Panc1 (cell line): ENCODE results near the gene CDC25B. TPM values are rescaled to one million over a fixed set of nuclear protein-coding genes. Genes with fewer than 3 reads are reported as not detected.

Experiments
- ATAC-seq: fragments of 200-7000 bp; cut with Tn5 transposase; 2 replicates; pipeline ENCODE4 v1.9.1; 2020; ENCODE audit warnings: mild to moderate bottlenecking, moderate library complexity
- BruUV-seq: library from RNA; stranded (reverse); fragments of 400-500 nt; replicated peaks from 2 replicates; lab custom pipeline; 2021; lab: Mats Ljungman, UMichigan
- CTCF ChIA-PET: fragments of 300-600 bp; sonication (Branson Sonifier 250); formaldehyde crosslinking; loops from one replicate; lab custom pipeline; 2022; ENCODE audit warnings: antibody characterized with exemption; lab: Charles Lee
- POLR2A ChIA-PET: fragments of 300-600 bp; sonication (Branson Sonifier 250); formaldehyde crosslinking; loops from one replicate; lab custom pipeline; 2022; ENCODE audit warnings: antibody characterized with exemption; lab: Charles Lee
- DNase-seq: peaks from one replicate; pipeline ENCODE4 v3.0.0-alpha.2; 2010; ENCODE audit warnings: low read depth, low spot score
- H3K27ac ChIP-seq: 2 replicates; pipeline ENCODE4 v1.5.1; 2011; ENCODE audit warnings: mild to moderate bottlenecking, low read length, inconsistent platforms
- H3K27me3 ChIP-seq: fragments of 200-500 bp; sonication (Bioruptor generic); 2 replicates; pipeline ENCODE4 v1.6.0; 2014; ENCODE audit warnings: low read length, inconsistent platforms; ENCODE audit not compliant: control insufficient read depth, insufficient read depth
- H3K36me3 ChIP-seq: fragments of 200-500 bp; sonication (Bioruptor generic); 2 replicates; pipeline ENCODE4 v1.5.1; 2014; ENCODE audit warnings: inconsistent platforms, mild to moderate bottlenecking, low read length, moderate library complexity; ENCODE audit not compliant: control insufficient read depth, insufficient read depth
- H3K4me1 ChIP-seq: 2 replicates; pipeline ENCODE4 v1.5.1; 2011; ENCODE audit warnings: inconsistent platforms, mild to moderate bottlenecking, low read length, moderate library complexity; ENCODE audit not compliant: control insufficient read depth, insufficient read depth
- H3K4me3 ChIP-seq, 2 experiments: 2 replicates each; pipeline ENCODE4 v1.5.1; 2011 to 2012; ENCODE audit warnings: low read depth in 2 of 2, low read length in 2 of 2, mild to moderate bottlenecking in 2 of 2, inconsistent platforms in 1 of 2, moderate library complexity in 1 of 2
- H3K9me3 ChIP-seq: fragments of 200-500 bp; sonication (Bioruptor generic); 2 replicates; pipeline ENCODE4 v1.5.1; 2014; ENCODE audit warnings: low read depth, mild to moderate bottlenecking, inconsistent platforms, low read length, moderate library complexity; ENCODE audit not compliant: control insufficient read depth, insufficient read depth
- POLR2AphosphoS5 ChIP-seq: IDR thresholded peaks from 2 replicates; pipeline ENCODE4 v1.6.1; 2012; ENCODE audit warnings: mild to moderate bottlenecking, low read depth, low read length, moderate library complexity
- SIN3A ChIP-seq: IDR thresholded peaks from 2 replicates; pipeline ENCODE4 v1.6.1; 2012; ENCODE audit warnings: low read depth, mild to moderate bottlenecking, low read length, moderate library complexity, borderline replicate concordance; ENCODE audit not compliant: insufficient read depth
- TCF7L2 ChIP-seq: IDR thresholded peaks from 2 replicates; pipeline ENCODE4 v1.6.1; 2011; ENCODE audit warnings: mild to moderate bottlenecking, low read depth, low read length, inconsistent platforms
- in situ Hi-C: cut with HindIII; loops from 2 replicates; pipeline ENCODE4 v1.10.0; 2016; ENCODE audit warnings: low sequenced_read_pairs, low pct_unique_long_range_greater_than_20kb
- intact Hi-C: fragments of 100-400 bp; cut with micrococcal nuclease; formaldehyde crosslinking; loops from one replicate; pipeline ENCODE4 v1.10.0; 2022; ENCODE audit not compliant: unreplicated experiment
- total RNA-seq: library from RNA; stranded (reverse); gene quantifications from one replicate; pipeline ENCODE4 v1.2.1, GENCODE V29; 2021; ENCODE audit not compliant: unreplicated experiment
- TF ChIP-seq, protein P1 (sequence below), 2 experiments: IDR thresholded peaks; 2 replicates each; pipeline ENCODE4 v1.6.1; 2011 to 2012; ENCODE audit warnings: low read depth in 2 of 2, control low read depth in 1 of 2, low read length in 1 of 2, mild to moderate bottlenecking in 1 of 2, moderate library complexity in 1 of 2; ENCODE audit not compliant: insufficient read depth in 1 of 2
- TF ChIP-seq, protein P2 (sequence below): fragments of 450-650 bp; IDR thresholded peaks from 2 replicates; pipeline ENCODE4 v1.5.1; 2017; ENCODE audit warnings: mild to moderate bottlenecking

CDC25B gene
- total RNA-seq, 1 experiment from 2014 or later: 170 TPM

DNA sequence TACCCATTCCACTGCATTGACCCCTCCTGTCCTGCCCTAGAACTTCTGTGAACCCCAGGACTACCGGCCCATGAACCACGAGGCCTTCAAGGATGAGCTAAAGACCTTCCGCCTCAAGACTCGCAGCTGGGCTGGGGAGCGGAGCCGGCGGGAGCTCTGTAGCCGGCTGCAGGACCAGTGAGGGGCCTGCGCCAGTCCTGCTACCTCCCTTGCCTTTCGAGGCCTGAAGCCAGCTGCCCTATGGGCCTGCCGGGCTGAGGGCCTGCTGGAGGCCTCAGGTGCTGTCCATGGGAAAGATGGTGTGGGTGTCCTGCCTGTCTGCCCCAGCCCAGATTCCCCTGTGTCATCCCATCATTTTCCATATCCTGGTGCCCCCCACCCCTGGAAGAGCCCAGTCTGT lies 8.7 kb downstream of the CDC25B start:
- intact Hi-C loops: no loop called here
- TF ChIP-seq, protein P1, sequence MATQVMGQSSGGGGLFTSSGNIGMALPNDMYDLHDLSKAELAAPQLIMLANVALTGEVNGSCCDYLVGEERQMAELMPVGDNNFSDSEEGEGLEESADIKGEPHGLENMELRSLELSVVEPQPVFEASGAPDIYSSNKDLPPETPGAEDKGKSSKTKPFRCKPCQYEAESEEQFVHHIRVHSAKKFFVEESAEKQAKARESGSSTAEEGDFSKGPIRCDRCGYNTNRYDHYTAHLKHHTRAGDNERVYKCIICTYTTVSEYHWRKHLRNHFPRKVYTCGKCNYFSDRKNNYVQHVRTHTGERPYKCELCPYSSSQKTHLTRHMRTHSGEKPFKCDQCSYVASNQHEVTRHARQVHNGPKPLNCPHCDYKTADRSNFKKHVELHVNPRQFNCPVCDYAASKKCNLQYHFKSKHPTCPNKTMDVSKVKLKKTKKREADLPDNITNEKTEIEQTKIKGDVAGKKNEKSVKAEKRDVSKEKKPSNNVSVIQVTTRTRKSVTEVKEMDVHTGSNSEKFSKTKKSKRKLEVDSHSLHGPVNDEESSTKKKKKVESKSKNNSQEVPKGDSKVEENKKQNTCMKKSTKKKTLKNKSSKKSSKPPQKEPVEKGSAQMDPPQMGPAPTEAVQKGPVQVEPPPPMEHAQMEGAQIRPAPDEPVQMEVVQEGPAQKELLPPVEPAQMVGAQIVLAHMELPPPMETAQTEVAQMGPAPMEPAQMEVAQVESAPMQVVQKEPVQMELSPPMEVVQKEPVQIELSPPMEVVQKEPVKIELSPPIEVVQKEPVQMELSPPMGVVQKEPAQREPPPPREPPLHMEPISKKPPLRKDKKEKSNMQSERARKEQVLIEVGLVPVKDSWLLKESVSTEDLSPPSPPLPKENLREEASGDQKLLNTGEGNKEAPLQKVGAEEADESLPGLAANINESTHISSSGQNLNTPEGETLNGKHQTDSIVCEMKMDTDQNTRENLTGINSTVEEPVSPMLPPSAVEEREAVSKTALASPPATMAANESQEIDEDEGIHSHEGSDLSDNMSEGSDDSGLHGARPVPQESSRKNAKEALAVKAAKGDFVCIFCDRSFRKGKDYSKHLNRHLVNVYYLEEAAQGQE (IDR thresholded peaks at IDR 0.05; ENCODE audit: insufficient read depth in 1 of 2, low read depth in 2 of 2, low read length in 1 of 2): no peak
- TF ChIP-seq POLR2AphosphoS5 (no peak), SIN3A (no peak), TCF7L2 (no peak)
- TF ChIP-seq, protein P2, sequence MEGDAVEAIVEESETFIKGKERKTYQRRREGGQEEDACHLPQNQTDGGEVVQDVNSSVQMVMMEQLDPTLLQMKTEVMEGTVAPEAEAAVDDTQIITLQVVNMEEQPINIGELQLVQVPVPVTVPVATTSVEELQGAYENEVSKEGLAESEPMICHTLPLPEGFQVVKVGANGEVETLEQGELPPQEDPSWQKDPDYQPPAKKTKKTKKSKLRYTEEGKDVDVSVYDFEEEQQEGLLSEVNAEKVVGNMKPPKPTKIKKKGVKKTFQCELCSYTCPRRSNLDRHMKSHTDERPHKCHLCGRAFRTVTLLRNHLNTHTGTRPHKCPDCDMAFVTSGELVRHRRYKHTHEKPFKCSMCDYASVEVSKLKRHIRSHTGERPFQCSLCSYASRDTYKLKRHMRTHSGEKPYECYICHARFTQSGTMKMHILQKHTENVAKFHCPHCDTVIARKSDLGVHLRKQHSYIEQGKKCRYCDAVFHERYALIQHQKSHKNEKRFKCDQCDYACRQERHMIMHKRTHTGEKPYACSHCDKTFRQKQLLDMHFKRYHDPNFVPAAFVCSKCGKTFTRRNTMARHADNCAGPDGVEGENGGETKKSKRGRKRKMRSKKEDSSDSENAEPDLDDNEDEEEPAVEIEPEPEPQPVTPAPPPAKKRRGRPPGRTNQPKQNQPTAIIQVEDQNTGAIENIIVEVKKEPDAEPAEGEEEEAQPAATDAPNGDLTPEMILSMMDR: no peak
- H3K27me3 ChIP-seq: no peaks in the 10 kb centered on the region
- H3K4me3 ChIP-seq: no peak overlapping the region
- CTCF ChIA-PET: no interaction called here
- in situ Hi-C loops: no loop called here
- no TSS peak for BruUV-seq
- peaks cover 38% of the 10 kb centered on the region for H3K4me1 ChIP-seq
- H3K9me3 ChIP-seq: no peaks in the 10 kb centered on the region
- DNase-seq (no peak), ATAC-seq (no peak)
- no peaks in the 10 kb centered on the region for H3K36me3 ChIP-seq
- peak overlapping the region; percentile 100 for H3K27ac ChIP-seq
- POLR2A ChIA-PET: no interaction called here

DNA sequence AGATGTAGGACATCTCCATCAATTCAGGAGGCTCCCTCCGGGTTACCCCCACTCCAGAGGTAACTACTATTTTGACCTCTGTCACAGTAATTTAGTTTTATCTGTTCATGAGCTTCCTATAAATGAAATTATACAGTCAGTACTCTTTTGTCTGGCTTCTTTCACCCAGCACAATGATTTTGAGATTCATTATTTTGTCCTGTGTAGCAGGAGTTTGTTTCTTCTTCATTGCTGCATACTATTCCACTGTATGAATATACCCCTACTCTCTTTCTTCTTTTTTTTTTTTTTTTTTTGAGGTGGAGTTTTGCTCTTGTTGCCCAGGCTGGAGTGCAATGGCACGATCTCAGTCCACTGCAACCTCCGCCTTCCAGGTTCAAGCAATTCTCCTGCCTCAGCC lies 12.4 kb downstream of the CDC25B start:
- peaks cover 67% of the 10 kb centered on the region for H3K4me1 ChIP-seq
- peak overlapping the region; percentile 100 for H3K27ac ChIP-seq
- ATAC-seq (no peak), DNase-seq (no peak)
- POLR2A ChIA-PET: no interaction called here
- no peak overlapping the region for H3K4me3 ChIP-seq
- BruUV-seq: no TSS peak
- no peaks in the 10 kb centered on the region for H3K27me3 ChIP-seq
- CTCF ChIA-PET: interaction anchor here (0.7 kb wide), 1 partner anchor 56 kb away, joined by 5 read pairs; no protein-coding TSS in a partner anchor
- no peaks in the 10 kb centered on the region for H3K9me3 ChIP-seq
- H3K36me3 ChIP-seq: no peaks in the 10 kb centered on the region
- TF ChIP-seq, protein P2: no peak
- TF ChIP-seq POLR2AphosphoS5 (no peak), TCF7L2 (no peak), SIN3A (no peak)
- TF ChIP-seq, protein P1 (IDR thresholded peaks at IDR 0.05; ENCODE audit: insufficient read depth in 1 of 2, low read depth in 2 of 2, low read length in 1 of 2): no peak
- intact Hi-C loops: no loop called here
- in situ Hi-C loops: no loop called here
